ENCODE results near the gene LY6G5C.

The LY6G5C gene

DNA sequence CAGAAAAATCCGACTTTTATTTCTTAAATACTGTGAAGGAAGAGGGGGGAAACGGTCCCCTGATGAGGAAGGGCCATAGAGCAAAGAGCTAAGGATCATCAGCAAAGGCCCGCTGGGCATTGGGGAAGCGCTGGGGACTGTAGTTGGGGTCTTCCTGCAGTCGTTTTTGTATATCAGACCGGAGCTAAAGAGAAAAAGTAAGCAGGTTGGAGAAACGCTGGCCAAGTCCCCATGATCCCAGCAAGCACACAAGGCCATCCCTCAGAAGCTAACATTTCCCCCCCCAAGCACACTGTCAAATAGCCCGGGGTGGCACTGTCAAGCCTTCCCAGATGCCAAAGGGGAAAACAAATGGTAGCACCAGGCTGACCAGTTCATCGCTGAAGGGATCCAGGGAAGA, 41.8 kb downstream of the LY6G5C start:
- Histone ChIP-seq H3K79me2 (ENCODE audit: insufficient read depth, low read length) (no peaks in the 10 kb centered on the region), H2AFZ (ENCODE audit: low read depth, low read length, severe bottlenecking) (no peak overlapping the region), H3K4me3 (ENCODE audit: insufficient read depth, low read length, poor library complexity, severe bottlenecking) (no peak overlapping the region), H3K27ac (ENCODE audit: low read depth, low read length) (no peak overlapping the region), H3K27me3 (ENCODE audit: low read length) (no peaks in the 10 kb centered on the region), H3K36me3 (ENCODE audit: low read length) (peaks cover 18% of the 10 kb centered on the region; the same call in 1 of the 2 replicates), H3K4me2 (ENCODE audit: low read depth, low read length, poor library complexity, severe bottlenecking) (no peak overlapping the region), H3F3A (ENCODE audit: insufficient read depth) (peaks cover 50% of the 10 kb centered on the region), H3K9ac (ENCODE audit: low read length) (no peak overlapping the region), H3K9me3 (ENCODE audit: insufficient read depth, low read length) (no peaks in the 10 kb centered on the region), H3K9me2 (replicated peaks; ENCODE audit: insufficient read depth, low read length) (no peaks in the 10 kb centered on the region), H4K20me1 (ENCODE audit: low read depth, low read length) (no peaks in the 10 kb centered on the region)
- TF ChIP-seq CTCF (IDR thresholded peaks at IDR 0.05; ENCODE audit: insufficient read depth, low read length, poor library complexity, severe bottlenecking) (no peak), EZH2phosphoT487 (conservative IDR thresholded peaks at IDR 0.05; ENCODE audit: low read length) (no peak)

DNA sequence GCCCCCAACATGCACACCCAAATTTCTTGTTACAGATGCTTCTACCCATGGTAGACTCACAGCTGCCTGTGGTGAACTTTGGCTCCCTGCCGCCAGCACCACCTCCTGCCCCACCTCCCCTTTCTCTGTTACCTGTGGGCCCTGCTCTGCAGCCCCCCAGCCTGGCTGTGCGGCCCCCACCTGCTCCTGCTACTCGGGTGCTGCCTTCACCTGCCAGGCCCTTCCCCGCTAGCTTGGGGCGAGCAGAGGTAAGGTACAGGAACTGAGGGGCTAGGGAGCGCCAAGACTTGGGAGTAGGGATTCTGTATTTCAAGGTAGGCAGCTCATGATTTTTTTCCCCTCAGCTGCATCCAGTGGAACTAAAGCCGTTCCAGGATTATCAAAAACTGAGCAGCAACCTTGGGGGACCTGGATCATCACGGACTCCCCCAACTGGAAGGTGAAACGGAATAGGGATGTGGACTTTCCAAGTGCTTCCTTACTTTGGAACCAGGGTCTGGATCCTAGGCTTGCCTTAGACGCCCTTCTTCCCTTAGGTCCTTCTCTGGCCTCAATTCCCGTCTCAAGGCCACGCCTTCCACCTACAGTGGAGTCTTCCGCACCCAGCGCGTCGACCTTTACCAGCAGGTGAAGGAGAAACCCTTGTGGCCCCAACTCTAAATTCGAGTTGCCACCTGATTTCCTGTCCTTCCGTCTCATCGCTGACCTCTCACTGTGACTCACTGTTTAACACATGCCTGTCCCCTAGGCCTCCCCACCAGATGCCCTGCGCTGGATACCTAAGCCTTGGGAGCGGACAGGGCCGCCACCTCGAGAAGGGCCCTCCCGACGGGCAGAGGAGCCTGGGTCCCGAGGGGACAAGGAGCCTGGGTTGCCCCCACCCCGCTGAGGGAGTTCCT, 43.9 kb downstream of the LY6G5C start:
- Histone ChIP-seq H3K27me3 (ENCODE audit: low read length) (no peaks in the 10 kb centered on the region), H3K4me3 (ENCODE audit: insufficient read depth, low read length, poor library complexity, severe bottlenecking) (no peak overlapping the region), H3K36me3 (ENCODE audit: low read length) (peaks cover 27% of the 10 kb centered on the region; the same call in 1 of the 2 replicates), H3F3A (ENCODE audit: insufficient read depth) (peaks cover 57% of the 10 kb centered on the region), H3K4me2 (ENCODE audit: low read depth, low read length, poor library complexity, severe bottlenecking) (no peak overlapping the region), H3K9me2 (replicated peaks; ENCODE audit: insufficient read depth, low read length) (no peaks in the 10 kb centered on the region), H4K20me1 (ENCODE audit: low read depth, low read length) (no peaks in the 10 kb centered on the region; the same call in 1 of the 2 replicates), H3K9ac (ENCODE audit: low read length) (no peak overlapping the region), H2AFZ (ENCODE audit: low read depth, low read length, severe bottlenecking) (no peak overlapping the region), H3K9me3 (ENCODE audit: insufficient read depth, low read length) (no peaks in the 10 kb centered on the region), H3K79me2 (ENCODE audit: insufficient read depth, low read length) (0 out of 2 replicates have a peak, but pooled peaks cover 3% of the 10 kb centered on the region), H3K27ac (ENCODE audit: low read depth, low read length) (no peak overlapping the region)
- TF ChIP-seq CTCF (IDR thresholded peaks at IDR 0.05; ENCODE audit: insufficient read depth, low read length, poor library complexity, severe bottlenecking), result no peak
- no peak for TF ChIP-seq EZH2phosphoT487 (conservative IDR thresholded peaks at IDR 0.05; ENCODE audit: low read length)

DNA sequence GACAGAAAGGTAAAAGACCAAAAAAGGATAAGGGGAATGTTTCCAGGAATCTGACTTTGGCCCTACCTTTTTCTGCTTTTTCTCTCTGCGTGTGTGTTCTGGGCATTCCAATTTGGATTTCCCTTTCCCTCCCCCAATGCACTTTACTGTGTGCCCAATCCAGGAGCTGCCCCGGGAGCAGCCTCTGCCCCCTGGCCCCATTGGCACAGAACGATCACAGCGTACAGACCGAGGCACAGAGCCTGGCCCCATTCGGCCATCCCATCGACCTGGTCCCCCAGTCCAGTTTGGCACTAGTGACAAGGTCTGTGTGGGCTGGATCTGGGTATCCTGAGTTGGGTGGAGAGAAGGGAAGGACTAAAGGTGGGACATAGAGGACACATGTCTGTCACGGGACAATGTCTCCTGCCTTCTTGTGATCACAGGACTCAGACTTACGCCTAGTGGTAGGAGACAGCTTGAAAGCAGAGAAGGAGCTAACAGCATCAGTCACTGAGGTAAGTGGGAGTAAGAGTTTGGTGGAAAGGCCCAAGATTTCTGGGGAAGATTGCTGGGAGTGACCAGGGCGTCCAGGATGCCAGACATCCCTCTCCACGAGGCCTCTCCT, 45.8 kb downstream of the LY6G5C start:
- no peak for TF ChIP-seq CTCF (IDR thresholded peaks at IDR 0.05; ENCODE audit: insufficient read depth, low read length, poor library complexity, severe bottlenecking)
- TF ChIP-seq EZH2phosphoT487 (conservative IDR thresholded peaks at IDR 0.05; ENCODE audit: low read length), result no peak
- H3K79me2 ChIP-seq (ENCODE audit: insufficient read depth, low read length), result 0 out of 2 replicates have a peak, but pooled peaks cover 4% of the 10 kb centered on the region
- H3K27ac ChIP-seq (ENCODE audit: low read depth, low read length), result no peak overlapping the region
- peaks cover 37% of the 10 kb centered on the region; the same call in 1 of the 2 replicates for H3K36me3 ChIP-seq (ENCODE audit: low read length)
- peaks cover 57% of the 10 kb centered on the region for H3F3A ChIP-seq (ENCODE audit: insufficient read depth)
- no peaks in the 10 kb centered on the region; the same call in 1 of the 2 replicates for H4K20me1 ChIP-seq (ENCODE audit: low read depth, low read length)
- no peak overlapping the region for H2AFZ ChIP-seq (ENCODE audit: low read depth, low read length, severe bottlenecking)
- no peaks in the 10 kb centered on the region for H3K9me2 ChIP-seq (replicated peaks; ENCODE audit: insufficient read depth, low read length)
- H3K9me3 ChIP-seq (ENCODE audit: insufficient read depth, low read length), result no peaks in the 10 kb centered on the region
- no peaks in the 10 kb centered on the region for H3K27me3 ChIP-seq (ENCODE audit: low read length)
- no peak overlapping the region for H3K4me3 ChIP-seq (ENCODE audit: insufficient read depth, low read length, poor library complexity, severe bottlenecking)
- H3K4me2 ChIP-seq (ENCODE audit: low read depth, low read length, poor library complexity, severe bottlenecking), result no peak overlapping the region
- H3K9ac ChIP-seq (ENCODE audit: low read length), result no peak overlapping the region

Measured in SU-DHL-6 (cell line).